Measurements from ENCODE around the gene EMSY.
"Not testable (repeated sequence)": the region's sequence is repeated elsewhere in the genome, so short reads cannot be mapped to it uniquely, and the experiment has no call there.

Gene EMSY

GRCh38 chr11:76444384-76445120, at the start of gene EMSY:
Gene EMSY, plus strand, starts transcription at chr11:76445018. Its CDS starts 1,921 bp downstream, at chr11:76446939.
- DNase-seq: peak; percentile 98 to 99

DNA sequence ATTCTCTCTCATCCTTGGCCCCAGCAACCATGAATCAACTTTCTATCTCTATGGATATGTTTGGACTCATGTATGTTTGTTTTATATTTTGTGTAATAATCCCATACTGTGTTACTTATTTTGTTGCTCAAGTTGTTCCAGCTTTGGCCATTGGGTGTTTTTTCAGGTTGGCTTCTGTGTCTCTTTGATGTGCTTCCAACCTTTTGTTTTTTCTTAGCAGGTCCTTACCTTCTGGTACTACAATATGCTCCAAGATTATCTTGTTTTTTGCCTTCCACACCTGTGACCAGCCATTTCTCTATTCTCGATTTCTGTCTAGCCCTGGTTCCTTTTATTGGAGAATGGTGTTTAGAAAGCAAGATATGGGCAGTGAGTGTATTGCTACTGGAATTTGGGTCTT, 49.5 kb upstream of the EMSY start:
- DNase-seq: no peak

GRCh38 chr11:76397383-76397782, 47.4 kb upstream of the EMSY start:
- DNase-seq: no peak

DNA sequence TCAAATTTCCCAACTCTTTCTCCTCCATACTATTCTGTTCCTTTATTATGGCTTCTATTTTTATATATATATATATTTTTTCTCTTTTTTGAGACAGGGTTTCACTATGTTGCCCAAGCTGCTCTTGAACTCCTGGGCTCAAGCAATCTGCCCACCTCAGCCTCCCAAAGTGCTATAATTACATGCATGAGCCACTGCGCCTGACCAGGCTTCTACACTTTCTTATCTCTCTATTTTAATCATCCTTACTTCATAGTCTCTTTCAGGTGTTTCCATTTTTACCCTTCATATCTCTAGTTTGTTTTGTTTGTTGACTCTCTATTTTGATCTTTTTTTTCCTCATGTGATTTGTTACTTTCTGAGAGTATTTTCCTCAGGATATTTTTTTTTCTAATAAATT, 43.9 kb upstream of the EMSY start:
- no peak for DNase-seq

GRCh38 chr11:76401484-76401883, 43.3 kb upstream of the EMSY start:
- not testable (repeated sequence) for DNase-seq

- DNase-seq: no peak
Observed at GRCh38 chr11:76406359-76406758, 38.5 kb upstream of the EMSY start.

DNA sequence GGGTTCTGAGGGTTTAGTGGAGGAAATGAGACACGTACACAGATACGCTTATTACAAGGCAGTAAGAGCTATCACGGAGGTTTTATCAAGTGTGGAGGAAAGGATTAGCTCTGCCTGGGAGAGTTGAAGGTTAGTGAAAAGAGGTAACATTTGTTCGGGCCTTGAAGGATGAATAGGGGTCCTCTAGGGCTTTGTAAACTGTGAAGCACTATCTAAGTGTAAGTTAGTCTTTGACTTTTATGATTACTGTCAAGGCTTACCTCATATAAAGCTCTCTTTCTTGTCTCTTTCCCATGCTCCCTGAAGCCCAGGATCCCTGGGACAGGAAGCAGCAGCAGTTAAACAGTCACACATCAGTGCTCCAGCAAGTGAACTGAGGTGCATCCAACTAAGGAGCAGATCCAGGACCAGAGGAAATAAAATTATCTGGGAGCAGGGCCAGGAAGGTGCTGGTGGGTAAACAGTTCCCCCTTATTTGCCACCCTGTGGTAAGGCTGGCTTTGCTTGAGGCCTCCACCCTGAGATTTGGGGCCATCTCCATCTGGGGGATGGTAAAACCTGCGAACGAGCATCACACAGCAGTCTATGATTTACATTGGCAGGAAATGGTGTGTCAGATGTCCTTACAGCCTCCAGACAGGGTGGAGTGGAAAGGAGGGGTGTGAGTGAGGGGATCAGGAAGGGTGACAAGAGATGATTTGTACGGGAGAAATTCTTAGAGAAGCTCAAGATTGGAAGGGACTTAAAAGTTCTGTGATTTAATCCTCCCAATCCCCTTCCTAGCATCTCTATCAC, 36.5 kb upstream of the EMSY start:
- no peak for DNase-seq

GRCh38 chr11:76410851-76411357, 33.9 kb upstream of the EMSY start:
- DNase-seq: no peak

GRCh38 chr11:76415073-76415472, 29.7 kb upstream of the EMSY start:
- DNase-seq: no peak

- peak; percentile 52 to 57 for DNase-seq
Observed at GRCh38 chr11:76419896-76420295, 24.9 kb upstream of the EMSY start.

DNA sequence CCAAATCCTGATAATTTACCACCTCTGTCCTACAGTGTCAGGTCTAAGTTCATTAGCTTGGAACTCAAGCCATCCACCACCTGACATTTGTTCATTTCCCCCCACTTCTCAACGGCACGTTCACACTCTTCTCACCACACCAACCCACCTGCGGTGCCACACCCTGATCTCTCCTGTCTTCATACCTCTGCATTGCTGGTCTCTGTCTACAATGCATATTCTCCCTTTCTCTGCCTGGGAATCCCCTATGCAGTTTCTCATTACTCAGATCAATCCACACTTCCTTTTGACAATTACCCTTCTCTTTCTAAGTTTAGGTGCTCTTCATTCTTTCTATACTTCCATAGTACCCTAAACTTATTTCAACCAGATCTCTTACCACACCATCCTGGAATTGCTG, 20.4 kb upstream of the EMSY start:
- no peak for DNase-seq

DNA sequence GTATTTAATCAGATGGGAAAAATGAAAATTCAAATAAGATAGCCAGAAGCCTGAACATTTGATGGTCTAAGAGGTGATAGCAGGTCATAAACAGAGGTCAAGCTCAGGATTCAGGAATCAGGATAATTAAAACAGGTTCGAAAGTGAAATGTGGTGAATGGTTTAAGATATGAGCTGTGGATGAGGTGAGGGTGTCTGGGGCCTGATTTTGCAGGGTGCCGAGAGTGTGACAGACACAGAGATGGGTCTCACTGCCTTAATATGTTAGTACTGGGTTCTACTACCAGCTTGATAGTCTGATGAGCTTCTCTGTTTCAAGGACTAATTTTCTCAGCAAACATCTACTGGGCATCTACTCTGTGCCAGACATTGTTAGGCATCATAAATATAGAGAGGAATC, 19.9 kb upstream of the EMSY start:
- DNase-seq: no peak

- DNase-seq: no peak
Observed at GRCh38 chr11:76426660-76427059, 18.2 kb upstream of the EMSY start.

DNA sequence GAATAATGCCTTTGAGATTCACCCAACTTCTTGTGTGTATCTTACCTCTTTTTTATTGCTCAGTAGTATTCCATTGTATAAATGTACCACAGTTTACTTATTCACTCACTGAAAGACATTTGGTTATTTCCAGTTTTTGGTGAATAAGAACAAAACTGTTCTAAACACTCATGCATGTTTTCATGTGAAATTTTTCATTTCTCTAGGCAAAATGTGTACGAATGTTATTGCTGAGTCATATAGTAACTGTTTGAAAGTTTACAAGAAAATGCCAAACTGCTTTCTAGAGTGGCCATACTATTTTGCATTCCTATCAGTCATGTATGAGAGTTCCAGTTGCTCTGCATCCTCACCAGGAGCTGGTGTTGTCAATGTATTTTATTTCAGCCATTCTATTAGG, 8.8 kb upstream of the EMSY start:
- DNase-seq: no peak

DNA sequence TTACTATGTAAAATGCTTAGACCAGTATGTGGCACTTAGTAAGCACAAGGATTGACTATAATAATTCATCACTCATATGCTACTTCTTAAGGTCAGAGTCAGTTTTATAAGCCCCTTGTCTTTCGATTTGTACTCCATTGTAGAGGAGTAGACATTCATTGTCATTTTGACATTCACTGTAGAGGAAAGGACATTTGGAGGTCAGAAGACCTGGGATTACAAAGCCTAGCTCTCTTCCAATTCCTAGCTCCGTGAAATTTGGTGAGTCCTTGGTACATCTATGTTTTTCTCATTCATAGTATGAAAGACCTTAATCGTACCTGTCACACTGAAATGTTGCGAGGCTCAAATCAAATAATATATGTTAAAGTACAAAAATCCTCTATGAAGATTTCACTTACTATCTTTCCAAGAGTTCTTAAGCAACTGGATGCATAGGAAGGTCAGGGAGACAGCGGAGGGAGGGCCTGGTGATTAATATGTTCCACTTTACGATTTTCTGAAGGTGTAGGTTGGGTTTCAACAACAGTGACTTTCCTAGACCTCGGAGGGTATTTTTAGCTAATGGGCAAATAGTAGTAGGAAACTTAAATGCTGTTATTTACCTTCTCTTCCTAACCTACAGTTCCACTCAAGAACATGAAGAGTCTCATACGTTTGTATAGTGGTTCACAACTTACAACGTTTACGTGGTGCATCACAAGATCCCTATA, 1.4 kb upstream of the EMSY start:
- DNase-seq: peak in 1 of 2 experiments; percentile 25

DNA sequence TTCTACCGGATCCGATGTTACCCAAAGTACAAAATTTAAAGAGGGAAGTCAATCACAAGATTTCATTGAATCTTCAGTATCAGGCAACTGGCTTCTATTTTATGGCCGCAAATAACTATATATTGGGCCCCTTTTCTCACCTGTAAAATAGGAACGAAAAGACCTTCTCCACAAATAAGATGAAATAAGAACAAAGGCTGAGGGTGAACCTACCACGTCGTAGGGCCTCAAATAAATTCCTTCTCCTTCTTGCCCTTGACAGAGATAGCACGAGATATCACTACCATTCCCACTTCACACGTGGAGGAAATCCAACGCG, 794 bp upstream of the EMSY start:
- peak in 1 of 2 experiments; percentile 38 for DNase-seq

- peak; percentile 86 for DNase-seq
Observed at GRCh38 chr11:76445121-76446084, 585 bp downstream of the EMSY start.

- no peak for DNase-seq
Observed at GRCh38 chr11:76448506-76448905, 3.7 kb downstream of the EMSY start.

DNA sequence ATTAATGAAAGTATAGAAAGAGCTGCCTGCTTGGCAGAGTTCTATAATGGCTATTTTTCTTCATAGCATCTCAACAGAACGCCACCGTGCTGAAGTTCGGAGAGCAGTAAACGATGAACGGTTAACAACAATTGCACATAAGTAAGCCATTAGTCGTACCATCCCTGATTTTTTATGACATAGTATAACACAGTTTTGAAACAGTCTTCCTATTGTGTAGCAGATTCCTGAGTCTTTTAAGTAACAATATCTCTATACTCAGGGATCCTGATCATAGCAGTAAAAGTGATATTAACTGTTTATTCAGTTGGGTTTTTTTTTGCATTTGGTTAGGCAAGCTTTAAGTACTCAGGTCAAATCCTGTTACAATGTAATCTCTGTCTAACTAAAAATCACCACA, 8.4 kb downstream of the EMSY start:
- DNase-seq: no peak

GRCh38 chr11:76455331-76455730, 10.5 kb downstream of the EMSY start:
- DNase-seq: no peak

GRCh38 chr11:76455931-76456330, 11.1 kb downstream of the EMSY start:
- no peak for DNase-seq

GRCh38 chr11:76456571-76456970, 11.8 kb downstream of the EMSY start:
- DNase-seq: no peak
